HG03064 (cell line): ENCODE results near the gene SH3BP4.

Experiments
- ATAC-seq: cut with Tn5 transposase; IDR thresholded peaks from one replicate; pipeline ENCODE4 v1.9.1; 2021; ENCODE audit warnings: low read depth; ENCODE audit not compliant: unreplicated experiment

Gene SH3BP4

GRCh38 chr2:234981197-234982095 is 29.6 kb downstream of the SH3BP4 start:
- ATAC-seq, result no peak

DNA sequence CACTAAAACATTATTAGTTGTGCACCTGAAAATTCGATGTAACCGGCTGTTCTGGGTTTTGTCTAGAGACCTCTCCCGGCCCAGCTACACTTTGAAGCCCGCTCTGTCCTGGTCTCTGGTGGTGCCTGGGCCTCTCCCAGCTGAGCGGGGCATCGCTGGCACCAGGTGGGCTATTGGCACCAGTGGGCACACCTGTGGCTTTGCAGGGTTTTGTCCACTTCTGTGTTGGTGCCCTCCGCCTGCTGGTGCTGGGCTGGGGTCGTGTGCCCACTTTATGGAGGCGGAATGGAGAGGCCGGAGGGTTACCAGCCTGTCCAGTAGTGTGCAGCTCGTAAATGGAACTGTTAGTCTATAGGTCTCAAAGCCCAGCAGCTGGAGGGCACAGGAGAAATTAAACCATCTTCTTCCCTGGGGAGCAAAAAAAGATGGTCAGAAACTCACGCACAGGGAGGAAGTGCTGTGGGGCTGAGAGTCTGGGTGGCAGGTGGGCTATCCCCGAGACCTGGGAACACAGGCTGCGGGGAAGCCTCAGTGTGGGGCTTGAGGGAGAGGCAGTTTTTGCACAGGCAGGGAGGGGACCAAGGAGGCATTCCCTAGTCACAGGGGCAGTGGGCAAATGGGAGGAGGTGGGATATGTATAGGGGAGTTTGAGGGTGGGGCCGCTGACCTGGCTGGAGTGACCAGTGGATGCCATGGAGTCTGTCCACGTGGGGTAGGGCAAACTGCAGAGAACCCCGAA is 30.4 kb downstream of the SH3BP4 start:
- ATAC-seq, result no peak

DNA sequence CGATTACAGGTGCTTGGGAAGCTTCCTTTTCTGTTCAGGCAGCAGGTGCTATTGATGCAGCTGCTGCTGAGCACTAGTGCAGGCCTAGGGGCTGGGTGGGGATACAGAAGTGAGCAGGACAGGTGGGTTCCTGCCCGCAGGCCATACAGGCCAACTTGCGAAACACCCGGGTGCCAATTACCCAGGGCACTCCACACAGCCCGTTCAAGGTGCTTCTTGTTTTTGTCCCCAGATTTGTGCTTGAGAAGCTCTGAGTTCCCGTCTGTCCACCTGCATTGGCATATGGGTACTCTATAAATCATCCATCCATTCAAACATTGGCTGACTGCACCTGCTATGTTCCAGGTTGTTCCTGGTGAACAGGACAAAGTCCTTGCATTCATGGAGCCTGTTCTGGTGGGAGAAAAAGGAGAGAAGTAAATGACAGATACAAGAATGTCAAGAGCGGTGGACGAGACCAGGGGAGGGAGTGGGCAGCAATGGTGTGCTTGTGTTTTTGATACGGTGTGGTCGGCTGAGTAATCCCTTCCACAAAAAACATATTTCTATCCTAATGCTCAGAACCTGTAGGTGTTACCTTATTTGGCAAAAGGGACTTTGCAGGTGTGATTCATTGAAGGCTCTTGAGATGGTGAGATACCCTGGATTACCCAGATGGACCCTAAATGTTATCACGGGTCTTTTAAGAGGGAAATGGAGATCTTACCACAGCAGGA is 31.4 kb downstream of the SH3BP4 start:
- no peak for ATAC-seq

DNA sequence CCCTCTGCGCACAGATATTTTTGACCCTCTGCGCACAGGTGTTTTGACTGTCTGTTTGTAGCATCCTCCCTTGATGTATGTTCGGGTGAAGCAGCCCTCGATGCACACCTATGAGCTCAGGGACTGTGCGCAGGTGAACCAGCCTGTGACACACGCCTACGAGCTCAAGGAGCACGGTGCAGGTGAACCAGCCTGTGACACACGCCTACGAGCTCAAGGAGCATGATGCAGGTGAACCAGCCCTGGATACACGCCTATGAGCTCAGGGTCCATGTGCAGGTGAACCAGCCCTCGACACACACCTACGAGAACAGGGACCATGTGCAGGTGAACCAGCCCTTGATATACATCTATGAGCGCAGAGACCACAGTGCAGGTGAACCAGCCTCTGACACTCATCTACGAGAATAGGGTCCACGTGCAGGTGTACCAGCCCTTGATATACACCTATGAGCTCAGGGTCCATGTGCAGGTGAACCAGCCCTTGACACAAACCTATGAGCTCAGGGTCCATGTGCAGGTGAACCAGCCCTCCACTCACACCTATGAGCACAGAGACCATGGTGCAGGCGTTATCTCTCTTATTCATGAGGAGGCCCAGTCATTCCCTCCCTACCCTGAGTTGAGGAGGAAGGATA is 33.9 kb downstream of the SH3BP4 start:
- ATAC-seq, result no peak

DNA sequence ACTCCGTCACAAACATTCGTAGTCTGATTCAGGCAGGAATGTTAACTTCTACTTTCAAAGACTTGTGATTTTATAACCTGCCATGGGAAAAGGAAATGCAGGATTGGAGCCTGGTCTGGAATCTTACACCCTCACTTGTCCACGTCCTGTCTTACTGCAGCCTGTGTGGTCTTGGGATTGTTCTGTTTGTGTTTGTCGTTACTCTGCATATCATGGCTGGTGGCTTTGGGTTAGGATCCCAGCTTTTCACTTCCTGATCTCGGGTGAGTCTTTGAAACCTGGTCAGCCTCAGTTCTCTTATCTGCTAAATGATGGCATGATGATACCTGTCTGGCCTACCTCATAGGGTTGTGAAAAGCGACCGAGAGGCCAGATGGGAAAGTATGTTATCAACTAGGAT is 34.6 kb downstream of the SH3BP4 start:
- no peak for ATAC-seq

DNA sequence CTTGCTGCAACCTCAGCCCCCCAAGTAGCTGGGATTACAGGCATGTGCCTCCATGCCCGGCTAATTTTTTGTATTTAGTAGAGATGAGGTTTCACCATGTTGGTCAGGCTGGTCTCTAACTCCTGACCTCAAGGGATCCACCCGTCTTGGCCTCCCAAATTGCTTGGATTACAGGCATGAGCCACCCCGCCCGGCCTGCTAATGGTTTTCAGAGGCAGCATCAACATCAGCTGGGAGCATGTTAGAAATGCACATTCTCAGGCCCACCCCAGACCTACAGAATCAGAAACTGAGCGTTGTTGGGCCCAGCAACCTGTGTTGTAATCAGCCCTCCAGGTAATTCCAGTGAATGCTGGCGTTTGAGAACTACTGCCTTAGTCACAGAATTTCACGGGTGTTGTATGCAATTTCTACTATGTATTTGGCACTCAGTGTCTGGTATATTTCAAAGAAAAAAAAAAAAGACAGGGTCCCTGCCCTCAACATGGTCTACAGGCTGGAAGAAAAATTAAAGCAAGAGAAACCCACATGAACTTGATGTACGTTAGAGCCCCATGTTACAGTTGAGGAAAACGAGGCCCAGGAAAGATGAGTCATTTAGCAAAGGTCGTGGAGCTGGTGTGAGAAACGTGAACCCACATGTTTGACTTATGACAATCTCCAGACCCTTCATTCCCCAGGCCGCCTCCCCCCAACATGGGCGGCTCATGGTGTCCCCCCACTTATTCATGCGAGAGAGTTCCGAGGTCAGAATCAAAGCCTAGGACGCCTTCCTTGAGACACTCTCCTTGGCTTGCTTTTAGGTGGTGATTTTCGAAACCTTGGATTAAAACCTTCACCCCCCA is 35.3 kb downstream of the SH3BP4 start:
- ATAC-seq, result no peak

GRCh38 chr2:234987754-234988153 is 35.9 kb downstream of the SH3BP4 start:
- ATAC-seq, result no peak

DNA sequence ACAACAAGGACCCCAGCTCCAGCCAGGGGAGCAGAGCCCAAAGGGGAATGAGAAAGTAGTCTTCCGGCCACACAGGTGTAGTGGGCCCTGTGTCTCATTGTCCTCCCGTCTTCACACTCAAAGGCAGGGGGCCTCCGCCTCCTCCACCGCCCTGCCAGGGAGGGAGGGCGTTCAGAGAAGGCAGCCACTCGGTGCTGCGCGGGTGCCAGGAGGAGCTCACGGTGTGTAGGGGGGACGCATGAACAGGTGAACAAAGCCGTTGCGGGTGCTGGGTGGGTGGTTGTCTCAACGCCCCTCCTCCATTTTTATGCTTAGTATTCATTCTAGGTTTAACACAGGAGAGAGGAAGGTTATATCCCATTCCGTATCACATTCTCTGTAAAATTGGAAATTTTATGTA is 36.7 kb downstream of the SH3BP4 start:
- ATAC-seq, result no peak

- ATAC-seq, result no peak
Observed at GRCh38 chr2:234989183-234989701, 37.4 kb downstream of the SH3BP4 start.

DNA sequence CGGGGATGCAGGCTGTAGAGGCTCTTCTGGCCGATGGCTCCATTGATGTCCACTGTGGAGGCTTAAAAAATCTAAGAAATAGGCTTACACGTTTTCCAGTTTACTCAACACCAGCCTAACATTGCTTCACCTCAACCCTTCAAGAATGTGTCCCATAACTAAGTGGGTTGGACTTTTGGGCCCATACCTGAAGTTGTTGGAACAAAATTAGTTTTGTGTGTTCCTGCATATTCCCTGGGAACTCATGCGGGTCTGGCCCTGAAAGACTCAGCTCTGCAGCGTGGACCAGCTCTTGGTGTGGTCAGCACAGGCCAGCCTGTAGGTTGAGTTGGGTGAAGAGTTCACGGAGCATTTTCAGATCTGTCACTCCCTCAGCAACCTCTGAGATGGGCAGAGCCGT is 38.5 kb downstream of the SH3BP4 start:
- ATAC-seq, result no peak

DNA sequence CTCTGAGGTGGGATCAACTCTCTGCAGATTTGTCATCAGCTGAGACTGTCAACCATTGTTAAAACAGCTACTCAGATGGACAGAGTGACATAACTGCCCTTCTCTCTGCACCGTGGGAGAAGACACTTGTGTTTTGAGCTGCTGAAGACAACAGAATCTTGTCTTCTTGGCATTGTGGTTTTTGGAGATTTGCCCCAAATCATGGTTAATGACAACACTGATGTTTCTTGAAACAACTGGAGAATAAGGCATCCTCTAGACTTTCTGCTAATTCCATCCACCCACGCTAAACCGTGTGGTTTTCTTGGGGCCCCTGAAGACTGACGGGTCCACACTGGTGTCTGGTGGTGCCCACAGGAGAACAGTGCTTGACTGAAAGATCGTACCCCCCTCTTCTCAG is 39.5 kb downstream of the SH3BP4 start:
- ATAC-seq, result no peak

GRCh38 chr2:234991793-234992192 is 40.0 kb downstream of the SH3BP4 start:
- ATAC-seq, result no peak

DNA sequence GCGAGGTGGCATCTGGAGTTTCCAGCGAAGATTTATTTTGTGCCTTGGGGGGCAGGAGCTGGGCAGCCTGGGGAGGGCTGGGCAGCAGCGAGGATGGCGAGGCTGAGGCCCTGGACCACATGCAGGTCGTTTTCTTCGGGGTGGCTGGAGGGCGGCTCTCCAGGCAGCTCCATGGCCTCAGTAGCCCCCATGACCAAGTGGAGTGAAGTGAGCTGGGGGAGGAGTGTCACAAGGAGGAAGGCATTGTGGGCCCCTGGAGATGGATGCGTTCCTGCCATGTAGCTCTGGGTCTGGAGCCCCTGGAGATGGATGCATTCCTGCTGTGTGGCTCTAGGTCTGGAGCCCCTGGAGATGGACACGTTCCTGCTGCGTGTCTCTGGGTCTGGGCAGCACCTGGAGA is 40.4 kb downstream of the SH3BP4 start:
- ATAC-seq, result no peak

DNA sequence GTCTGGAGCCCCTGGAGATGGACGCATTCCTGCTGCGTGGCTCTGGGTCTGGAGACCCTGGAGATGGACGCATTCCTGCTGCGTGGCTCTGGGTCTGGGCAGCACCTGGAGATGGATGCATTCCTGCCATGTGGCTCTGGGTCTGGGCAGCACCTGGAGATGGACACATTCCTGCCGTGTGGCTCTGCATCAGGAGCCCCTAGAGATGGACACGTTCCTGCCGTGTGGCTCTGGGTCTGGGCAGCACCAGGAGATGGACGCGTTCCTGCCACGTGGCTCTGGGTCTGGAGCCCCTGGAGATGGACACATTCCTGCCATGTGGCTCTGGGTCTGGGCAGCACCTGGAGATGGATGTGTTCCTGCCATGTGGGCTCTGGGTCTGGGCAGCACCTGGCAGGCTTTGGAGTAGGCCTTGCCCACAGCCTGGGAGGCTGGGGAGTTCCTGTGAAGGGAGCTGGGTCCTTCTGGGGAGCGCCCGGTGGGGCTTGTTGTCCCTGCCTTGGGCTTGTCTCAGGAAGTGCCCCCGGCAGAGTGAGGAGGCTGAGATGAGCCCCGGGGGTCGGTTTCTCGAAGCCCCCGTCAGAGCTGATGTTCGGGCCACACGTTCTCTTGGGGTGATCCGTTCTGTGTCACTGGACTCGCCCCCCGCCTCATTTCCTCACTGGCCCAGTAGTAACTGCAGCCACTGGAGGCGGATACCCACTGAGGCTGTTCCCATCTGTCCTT is 41.0 kb downstream of the SH3BP4 start:
- no peak for ATAC-seq

GRCh38 chr2:234993541-234993981 is 41.7 kb downstream of the SH3BP4 start:
- ATAC-seq, result no peak

DNA sequence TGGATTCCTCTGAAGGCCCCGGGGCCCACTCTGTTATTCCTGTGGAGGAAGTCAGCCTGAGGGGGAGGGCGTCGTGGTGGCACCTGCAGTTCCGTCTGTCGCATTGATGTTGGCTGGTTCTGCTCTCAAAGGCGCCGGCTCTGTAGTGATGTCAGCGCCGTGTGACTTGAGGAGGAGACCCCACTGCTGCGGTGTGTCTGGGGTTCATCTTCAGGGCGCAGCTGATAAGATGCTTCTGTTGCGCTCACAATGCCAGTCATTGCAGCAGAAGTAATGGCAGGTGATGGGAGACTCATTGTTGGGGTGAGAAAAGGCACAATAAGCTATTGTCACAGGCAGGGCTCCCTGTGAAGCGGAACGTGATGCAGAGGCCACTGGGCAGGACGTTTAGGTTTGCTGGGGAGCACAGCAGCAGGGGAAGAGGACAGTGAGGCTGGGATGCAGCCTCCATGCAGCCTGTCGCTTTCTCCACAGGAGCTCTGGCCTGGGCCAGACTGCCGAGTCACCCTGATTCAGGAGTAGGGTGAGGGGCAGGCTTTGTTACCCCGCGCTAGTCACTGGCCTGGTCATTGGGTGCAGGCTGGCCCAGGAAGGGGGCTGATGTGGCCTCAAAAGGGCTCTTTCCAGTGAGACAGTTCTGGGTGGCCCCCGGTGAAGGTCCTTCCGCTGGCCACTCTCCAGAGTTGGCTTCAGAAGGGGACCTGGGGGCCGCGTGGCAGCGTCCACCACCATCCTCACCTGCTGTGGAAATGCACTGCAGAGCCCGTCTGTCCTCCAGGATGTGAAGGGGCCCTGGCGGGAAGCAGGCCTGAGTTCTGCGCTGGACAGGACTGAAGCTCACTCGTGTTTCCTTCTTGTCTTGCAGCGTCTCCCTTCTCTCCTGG is 42.9 kb downstream of the SH3BP4 start:
- no peak for ATAC-seq

DNA sequence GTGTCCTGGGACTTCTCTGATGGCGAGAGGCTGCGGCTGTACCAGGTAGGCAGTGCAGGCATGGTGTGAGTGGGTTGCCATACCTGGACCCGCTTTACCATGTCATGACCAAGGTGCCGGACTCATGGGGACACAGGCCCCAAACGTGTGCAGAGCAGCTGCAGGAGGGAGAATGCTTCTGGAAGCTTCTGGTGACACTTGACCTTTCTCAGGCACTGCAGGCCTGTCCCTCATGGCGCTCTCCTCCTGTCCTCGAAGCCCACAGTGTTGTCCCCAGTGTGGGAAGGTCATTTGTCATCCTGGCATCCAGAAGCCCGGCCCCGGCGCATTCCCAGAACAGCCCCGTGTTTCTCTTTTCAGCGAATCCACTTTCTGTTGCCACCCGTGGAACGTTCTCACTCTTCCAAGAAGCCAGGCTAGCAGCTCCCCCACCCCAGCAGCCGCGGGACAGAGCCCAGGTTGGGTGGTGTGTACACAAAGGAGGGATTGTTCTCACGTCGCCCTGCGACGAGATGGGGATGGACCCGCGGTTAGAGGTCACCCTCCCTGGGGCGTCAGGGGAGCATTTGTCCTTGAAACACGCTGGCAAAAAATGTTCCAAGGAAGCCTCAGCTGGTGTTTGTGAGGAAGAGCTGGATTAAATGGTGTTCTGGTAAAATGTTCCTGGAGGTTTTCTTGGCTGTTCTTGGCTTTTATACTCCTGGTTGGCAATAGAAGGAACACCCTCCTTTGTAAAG is 43.7 kb downstream of the SH3BP4 start:
- no peak for ATAC-seq
